CD1c-positive myeloid dendritic cell (primary cell): ENCODE measurements around the gene SPDYE3.

Experiments
- DNase-seq: peaks from one replicate; pipeline ENCODE4 v3.0.0-alpha.2; 2016; ENCODE audit errors: extremely low spot score

SPDYE3 gene

DNA sequence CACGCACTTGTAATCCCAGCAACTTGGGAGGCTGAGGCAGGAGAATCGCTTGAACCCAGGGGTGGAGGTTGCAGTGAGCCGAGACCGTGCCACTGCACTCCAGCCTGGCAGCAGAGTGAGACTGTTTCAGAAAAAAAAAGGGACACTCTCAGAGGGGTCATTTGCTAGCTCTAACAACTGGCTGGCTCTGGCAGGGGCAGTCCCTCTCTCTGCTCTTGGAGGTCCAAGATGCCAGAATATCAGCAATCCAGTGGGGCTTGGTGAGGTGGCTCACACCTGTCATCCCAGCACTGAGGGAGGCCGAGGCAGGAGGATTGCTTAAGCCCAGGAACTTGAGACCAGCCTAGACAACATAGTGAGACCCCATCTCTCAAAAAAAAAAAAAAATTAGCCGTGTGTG is 63.2 kb downstream of the SPDYE3 start:
- no peak for DNase-seq

DNA sequence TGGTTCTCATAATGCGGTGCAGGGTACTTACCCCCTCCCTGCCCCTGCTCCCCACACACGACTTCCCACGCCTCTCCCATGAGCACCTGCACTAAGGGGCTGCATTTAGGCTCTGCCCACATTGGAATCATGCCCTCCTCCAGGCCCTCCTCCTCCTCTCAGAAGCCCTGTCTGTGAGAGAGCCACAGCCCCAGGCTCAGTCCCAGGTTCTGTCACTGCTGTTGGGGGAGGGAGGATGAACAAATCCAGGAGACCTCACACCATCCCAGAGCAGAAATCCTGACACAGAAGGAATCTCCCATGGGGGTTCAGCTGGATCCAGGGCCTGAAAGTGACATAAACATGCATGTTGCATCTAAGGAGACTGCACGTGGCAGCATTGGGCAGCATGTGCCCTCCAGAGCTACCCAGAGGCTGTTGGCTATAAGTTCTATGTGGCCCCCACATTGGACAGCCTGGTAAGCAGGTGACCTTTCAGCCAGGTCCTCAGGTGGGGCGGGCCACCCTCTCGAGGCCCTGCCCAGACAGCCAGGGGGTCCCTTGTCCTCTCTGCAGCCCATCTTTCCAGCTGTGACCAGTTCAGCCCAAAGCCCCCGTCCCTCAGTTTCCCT is 64.2 kb downstream of the SPDYE3 start:
- no peak for DNase-seq
